Stimulated activated CD8-positive, alpha-beta memory T cell treated with anti-CD3 and anti-CD28 coated beads, Interleukin-15, amount 100 ng/mL, for 4 hours (primary cell): Measurements from ENCODE around the gene SHB.
"Not testable (repeated sequence)": the region's sequence is repeated elsewhere in the genome, so short reads cannot be mapped to it uniquely, and the experiment has no call there.

Source experiments
- DNase-seq, 2 donors: peaks; one replicate each; pipeline ENCODE4 v3.0.0-alpha.2; 2020; ENCODE audit warnings: low read depth in 2 of 2

The SHB gene

DNA sequence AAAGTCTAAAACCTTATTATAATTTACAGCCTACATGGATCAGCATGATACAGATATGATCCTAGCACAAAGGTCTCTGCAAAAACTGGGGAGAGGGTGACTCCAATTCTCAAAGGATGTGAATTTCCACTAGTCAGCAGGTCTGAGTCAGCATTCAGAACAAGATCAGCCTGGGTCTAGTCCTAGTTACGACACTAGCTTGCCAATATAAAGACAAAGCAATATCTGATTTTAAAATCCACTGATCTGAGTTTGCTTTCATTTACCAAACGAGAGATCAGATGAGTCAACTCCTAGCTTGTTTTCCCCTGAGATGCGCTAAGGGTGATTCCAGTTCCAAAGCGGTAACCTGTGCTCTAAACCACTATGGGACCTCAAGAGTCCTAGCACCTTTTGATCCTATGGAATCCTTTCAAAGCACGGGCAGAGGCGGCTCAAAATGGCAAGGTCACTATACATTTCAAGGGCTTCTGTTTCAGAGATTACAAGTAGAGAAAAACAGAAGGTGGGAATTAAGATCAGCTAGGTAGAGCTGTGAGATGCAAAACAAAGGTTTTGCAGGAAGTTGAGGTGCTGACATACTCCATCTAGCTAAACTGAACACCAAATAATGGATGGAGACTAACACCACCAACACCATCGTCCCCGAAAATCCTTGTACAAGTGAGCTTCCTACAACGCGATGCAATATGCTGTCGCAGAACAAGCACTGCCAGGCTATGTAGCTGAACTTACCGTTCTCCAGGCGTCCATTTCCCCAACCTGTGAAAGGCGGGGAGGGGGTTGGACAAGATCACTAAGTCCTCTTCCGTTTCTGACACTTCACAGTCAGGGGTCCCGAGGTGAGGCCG, 166.0 kb downstream of the SHB start:
- no peak for DNase-seq

DNA sequence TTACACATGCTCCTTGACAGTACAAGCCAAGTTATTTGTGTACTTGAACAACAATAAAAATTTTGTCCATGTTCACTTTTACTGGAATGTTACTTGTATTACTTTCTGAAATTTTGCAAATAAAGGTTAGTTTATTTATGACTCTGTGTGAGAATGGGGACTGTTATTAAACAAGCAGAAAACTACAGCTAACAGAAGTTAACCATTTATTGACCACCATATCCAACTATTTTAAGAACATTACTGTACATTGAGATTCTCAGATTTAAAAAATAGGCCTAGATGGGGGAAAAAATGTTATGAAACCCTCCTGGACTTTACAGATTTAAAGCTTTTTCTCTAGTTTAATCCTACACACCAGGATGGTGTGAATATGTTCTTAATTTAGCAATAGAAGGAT, 166.9 kb downstream of the SHB start:
- no peak for DNase-seq

DNA sequence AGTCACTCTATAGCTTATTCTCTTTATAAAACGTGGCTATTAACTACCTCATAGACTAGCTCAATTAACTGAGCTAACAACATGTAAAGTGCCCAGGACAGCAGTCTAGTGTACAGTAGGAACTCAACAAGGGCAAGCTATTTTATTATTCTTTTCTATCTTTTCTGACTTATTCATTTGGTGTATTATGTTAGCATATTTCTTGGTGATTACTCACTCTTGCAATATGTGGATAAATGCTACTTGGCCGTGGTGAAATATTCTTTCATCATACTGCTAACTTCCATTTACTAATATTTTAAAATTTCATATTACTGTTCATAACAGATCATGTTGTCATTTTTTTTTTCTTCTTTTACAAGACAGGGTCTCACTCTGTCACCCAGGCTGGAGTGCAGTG, 170.0 kb downstream of the SHB start:
- DNase-seq, result no peak

DNA sequence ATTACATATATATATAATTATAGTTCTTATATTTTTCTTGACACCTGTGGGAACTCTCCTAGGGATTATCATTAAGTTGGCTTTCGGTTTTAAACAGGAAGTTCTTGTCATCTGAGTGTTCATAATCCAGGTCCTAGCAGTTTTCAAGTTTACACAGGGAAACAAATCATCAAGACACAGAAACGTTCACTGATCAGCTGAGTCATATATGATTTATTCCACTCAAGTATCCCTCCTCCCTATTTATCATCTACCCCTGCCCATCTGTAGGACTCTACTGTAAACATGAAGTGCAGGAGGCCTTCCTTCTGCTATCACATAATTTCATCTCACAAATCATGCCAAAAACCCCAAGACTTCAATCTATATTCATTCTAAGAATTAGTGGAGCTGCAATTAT, 171.4 kb downstream of the SHB start:
- no peak for DNase-seq

DNA sequence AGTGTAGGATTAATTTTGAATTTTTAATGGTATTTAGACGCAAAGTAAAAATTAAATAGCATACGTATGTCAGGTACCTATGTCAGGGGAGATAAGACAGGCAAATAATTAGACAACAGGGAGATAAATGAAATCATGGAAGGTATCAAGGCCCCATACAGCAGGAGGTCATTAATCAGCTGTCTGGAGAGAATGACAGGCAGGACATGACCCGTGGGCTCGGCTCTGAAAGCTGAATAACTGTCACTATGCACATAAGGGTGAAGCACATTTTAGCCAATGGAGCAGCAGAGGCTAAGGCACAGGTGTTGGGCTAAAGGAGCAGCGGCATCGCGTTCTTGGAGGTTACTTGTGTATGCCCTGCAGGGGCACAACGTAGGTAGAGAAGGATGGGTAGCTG, 177.0 kb downstream of the SHB start:
- no peak for DNase-seq

DNA sequence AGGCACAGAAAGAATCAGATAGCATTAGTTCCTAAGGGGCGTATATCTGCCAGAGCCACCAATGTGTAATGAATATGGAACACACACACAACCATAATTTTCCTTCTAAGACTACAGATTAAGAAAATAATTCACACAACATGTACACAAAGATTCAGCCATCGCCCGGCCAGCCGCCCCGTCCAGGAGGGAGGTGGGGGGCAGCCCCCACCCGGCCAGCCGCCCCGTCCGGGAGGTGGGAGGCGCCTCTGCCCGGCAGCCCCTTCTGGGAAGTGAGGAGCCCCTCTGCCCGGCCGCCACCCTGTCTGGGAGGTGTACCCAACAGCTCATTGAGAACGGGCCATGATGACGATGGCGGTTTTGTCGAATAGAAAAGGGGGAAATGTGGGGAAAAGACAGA, 178.0 kb downstream of the SHB start:
- DNase-seq, result not testable (repeated sequence)

DNA sequence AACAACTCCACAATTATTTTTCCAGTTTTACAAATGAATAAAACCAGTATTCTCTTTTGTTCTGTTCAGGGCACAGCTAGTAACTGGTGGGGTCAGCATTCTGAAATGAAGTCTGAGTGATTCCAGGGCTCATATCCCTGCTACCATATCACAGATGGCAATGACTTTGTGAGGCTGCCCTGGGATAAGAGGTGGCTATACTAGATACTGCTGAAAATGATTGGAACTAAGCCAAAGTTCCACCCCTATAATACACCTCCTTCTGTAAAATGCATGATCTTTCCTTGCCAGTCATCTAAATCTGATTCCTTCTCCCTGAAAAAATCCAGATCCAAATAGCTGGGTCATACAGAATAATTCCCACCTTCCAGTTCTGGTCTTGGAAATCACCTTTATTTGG, 179.5 kb downstream of the SHB start:
- DNase-seq, result no peak

- DNase-seq, result not testable (repeated sequence)
Measured at GRCh38 chr9:37887977-37888583, 180.9 kb downstream of the SHB start.

GRCh38 chr9:37880916-37881479, 188.0 kb downstream of the SHB start:
- no peak for DNase-seq

DNA sequence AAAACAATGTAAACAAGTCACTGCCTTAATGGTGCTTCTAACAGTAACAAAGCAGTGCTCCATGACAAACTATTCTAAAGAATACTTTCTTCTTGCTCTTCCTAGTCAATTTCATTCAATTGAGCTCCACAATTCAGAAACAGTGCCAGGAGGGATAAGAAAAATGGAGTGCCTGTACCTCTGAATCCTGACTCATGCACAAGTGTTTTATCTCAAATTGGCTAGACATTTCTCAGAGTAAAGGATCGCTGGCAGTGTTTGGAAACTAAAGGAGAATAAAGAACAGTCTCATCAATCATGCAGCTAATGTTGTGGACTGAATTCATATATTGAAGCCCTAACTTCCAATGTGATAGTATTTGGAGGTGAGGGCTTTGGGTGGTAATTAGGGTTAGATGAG, 192.7 kb downstream of the SHB start:
- DNase-seq, result no peak

GRCh38 chr9:37873955-37874354, 195.1 kb downstream of the SHB start:
- DNase-seq, result no peak

DNA sequence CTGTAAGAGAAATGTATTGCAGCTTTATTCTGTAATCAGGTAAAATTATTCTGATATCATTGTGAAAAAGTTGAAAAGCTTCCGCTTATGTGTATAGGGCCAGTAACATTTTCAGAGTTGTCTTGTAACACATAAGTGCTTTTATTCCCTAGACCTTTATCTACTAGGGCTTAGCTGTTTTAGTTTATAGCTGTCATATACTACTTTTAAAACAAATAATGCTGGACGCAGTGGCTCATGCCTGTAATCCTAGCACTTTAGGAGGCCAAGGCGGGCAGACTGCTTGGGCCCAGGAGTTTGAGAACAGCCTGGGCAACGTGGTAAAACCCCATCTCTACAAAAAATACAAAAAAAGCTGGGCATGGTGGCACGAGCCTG, 198.2 kb downstream of the SHB start:
- DNase-seq, result no peak

DNA sequence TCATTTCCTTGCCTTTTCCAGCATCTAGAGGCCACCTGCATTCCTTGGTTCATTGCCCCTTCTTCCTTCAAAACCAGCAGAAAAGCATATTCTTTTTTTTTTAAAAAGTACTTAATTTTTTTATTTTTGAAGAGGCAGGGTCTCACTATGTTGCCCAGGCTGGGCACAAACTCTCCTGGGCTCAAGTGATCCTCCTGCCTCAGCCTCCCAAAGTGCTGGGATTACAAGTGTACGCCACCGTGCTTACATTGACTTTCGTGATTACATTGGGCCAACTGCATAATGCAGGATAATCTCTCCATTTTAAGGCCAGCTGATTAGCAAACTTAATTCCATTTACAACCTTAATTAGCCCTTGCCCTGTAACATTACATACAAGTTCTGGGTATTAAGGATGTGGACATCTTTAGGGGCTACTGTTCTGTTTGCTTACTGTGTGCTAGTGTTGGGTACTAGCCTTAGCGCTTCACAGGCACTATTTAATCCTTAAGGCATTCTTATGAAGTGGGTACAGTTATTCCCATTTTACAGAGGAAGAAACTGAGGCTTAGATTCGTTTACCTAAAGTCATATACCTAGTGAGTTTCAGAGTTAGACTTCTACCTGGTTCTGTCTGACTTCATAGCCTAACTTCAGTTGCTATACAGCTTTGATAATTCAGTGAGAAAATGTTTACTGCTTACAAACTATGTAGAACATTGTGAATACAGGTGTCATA, 198.8 kb downstream of the SHB start:
- no peak for DNase-seq
